NCI-H1092 (cell line): ENCODE data around the gene ZFAND5.

Source experiments
- DNase-seq: peaks from one replicate; lab custom pipeline; 2025; lab: John Stamatoyannopoulos, UW

ZFAND5 gene

GRCh38 chr9:72363236-72363635 lies 1.8 kb downstream of the ZFAND5 start:
- no peak for DNase-seq

GRCh38 chr9:72362680-72363139 lies 2.3 kb downstream of the ZFAND5 start:
- peak; percentile 1 for DNase-seq

DNA sequence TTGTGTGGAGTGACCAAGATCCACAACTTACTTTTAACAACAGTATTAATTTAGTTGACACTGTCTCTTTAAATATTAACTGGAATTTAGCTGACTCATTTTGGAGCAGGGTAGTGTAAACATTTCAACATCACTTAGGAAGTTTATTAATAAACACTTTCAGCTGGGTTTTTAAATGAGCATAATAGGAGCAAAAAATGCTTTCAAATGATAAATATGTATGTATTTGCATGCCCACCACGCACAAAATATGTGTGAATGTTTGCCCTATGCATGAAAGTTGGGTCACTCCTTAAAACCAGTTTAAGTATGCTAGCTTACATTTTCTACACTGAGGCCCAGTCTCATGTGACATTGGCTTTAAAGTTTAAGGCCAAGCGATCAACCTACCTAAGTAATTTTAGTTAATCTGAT lies 2.9 kb downstream of the ZFAND5 start:
- no peak for DNase-seq

DNA sequence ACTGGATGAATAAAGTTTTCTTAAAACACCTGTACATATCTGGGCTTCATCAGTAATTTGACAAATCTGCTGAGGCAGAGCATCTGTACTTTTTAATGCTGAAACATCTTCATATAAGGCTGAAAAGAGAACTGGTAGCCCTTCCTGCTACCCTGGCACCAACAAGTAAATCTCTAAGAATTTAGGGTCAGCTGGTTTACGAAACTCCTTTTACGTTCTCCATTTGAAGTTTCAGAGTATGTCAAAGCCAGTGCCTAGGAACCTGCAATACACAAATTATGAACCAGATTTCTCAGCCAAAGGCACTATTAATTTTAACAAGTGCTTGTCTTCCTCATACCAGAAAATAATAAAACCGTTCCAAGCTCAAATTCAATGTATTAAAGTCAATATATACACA lies 3.8 kb downstream of the ZFAND5 start:
- no peak for DNase-seq

- DNase-seq, result no peak
Observed at GRCh38 chr9:72360324-72360723, 4.7 kb downstream of the ZFAND5 start.

DNA sequence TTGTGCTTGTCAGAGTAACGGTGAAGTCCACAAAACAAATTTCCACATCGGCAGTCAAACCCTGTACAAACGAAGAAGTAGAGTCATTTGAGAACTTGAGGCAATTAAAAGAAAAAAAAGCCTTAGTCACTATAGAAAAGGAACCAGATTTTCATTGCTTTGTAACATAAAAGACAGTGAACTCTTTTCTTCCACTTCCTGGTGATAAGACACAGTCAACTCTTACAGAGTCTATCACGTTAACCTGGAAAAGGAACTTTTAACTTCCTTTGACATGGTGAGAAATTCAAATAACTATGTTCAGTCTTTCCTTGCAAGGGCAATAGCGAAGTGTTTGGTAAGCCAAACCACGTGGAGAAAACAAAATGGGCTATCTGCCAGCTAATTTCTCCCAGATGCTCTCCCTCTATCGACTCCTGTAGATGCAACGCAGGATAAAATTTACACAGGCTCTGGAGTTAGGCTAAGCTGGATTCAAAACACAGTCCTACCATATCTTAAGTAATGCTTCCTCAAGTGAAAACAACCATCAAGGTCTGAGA lies 8.9 kb downstream of the ZFAND5 start:
- DNase-seq, result no peak

- no peak for DNase-seq
Observed at GRCh38 chr9:72355153-72355552, 9.9 kb downstream of the ZFAND5 start.

GRCh38 chr9:72354704-72355103 lies 10.3 kb downstream of the ZFAND5 start:
- DNase-seq, result no peak

DNA sequence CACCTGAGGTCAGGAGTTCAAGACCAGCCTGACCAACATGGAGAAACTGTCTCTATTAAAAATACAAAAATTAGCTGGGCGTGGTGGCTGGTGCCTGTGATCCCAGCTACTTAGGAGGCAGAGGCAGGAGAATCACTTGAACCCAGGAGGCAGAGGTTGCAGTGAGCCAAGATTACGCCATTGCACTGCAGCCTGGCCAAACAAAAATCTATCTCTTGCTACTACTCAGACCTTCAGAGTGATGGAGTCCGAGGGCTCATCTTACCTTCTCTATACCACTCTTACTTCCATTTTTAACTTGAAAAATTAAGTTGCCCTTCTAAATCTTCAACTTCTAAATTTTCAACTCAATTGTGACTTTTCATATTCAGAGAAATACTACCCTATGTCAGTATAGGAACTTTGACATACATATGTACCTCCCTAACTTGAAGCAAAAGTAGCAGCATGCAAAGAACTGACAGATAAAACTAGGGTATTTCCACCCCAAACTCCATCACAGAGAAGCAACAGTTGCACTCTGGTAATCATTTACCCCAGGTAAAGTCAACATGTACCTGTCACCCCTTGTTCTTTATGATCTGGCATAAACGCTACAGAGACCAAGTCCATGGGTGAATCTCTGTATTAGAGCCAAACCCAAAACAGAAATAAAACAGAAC lies 11.4 kb downstream of the ZFAND5 start:
- no peak for DNase-seq

GRCh38 chr9:72352911-72353388 lies 12.1 kb downstream of the ZFAND5 start:
- DNase-seq, result no peak

- DNase-seq, result no peak
Observed at GRCh38 chr9:72351538-72352453, 13.2 kb downstream of the ZFAND5 start.

DNA sequence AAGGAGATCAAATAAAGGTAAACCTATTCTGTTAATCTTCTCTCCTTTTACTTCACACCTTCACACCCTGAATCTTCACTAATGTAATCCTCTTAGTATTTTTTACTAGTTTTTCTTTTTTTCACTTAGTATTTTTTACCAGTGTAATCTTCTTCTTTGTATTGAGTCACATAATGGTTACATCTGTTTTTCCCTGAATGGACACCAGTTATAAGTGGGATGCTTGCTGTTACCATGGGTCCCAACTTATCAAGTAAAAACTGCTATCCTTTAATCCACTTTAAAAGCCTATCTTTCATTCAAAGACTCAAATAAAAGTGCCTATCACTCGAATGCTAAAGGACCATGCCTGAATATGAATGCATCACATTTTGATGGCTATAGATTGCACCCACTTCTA lies 15.1 kb downstream of the ZFAND5 start:
- DNase-seq, result no peak

GRCh38 chr9:72349240-72349639 lies 15.8 kb downstream of the ZFAND5 start:
- no peak for DNase-seq

GRCh38 chr9:72346333-72346732 lies 18.7 kb downstream of the ZFAND5 start:
- no peak for DNase-seq

- no peak for DNase-seq
Observed at GRCh38 chr9:72338631-72339030, 26.4 kb downstream of the ZFAND5 start.

DNA sequence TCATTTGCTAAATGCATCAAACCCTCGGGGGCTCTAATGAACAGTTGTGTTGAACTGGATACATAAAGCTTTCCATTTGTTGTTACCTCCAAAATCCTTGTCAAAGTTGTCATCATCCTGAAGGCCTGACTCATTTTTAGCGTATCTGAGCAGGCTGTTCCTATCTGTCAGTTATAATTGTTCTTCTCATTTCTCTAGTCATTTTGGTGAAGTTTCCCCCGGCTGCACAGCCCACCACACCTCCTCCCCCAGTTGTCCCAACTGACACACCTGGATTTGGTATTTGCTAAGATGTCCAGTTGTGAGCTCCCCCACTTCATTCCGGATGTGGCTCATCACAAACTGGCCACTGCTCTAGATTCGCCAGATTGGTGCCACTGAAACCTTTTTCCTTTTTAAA lies 27.7 kb downstream of the ZFAND5 start:
- no peak for DNase-seq

GRCh38 chr9:72334658-72335337 lies 30.2 kb downstream of the ZFAND5 start:
- DNase-seq, result no peak

DNA sequence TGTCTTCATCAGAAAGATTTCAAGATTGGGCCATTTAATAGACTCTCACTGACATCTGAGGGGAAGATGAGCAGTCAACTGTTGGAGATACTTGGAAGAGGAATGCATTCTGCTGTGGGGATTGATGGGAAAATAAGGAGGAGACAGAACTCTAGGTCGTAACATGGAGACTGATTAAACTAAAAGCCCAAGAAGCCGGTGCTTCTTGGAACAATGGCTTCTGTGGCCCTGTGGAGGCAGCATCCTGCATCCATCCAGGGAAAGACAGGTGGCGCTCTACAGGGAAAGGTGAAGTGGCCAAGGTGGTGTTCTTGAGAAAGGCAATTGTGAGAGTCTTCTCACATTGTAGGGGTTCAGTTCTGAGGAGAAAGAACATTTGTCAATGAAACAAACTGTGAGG lies 31.3 kb downstream of the ZFAND5 start:
- no peak for DNase-seq

- no peak for DNase-seq
Observed at GRCh38 chr9:72333197-72333596, 31.8 kb downstream of the ZFAND5 start.

GRCh38 chr9:72332351-72332750 lies 32.7 kb downstream of the ZFAND5 start:
- no peak for DNase-seq

- DNase-seq, result no peak
Observed at GRCh38 chr9:72327631-72328030, 37.4 kb downstream of the ZFAND5 start.

- no peak for DNase-seq
Observed at GRCh38 chr9:72326641-72327040, 38.4 kb downstream of the ZFAND5 start.
